Tibial nerve (tissue), 3 donors: Measurements from ENCODE around the gene TMEM183A.

Experiments
- CTCF ChIP-seq, 5 experiments: fragments of 200-600 bp in 3 of 5; fragments of 450-650 bp in 2 of 5; sonication (generic) in 3 of 5; IDR thresholded peaks; one replicate each; pipeline ENCODE4 v1.5.1; 2016 to 2019; ENCODE audit warnings: antibody characterized with exemption in 5 of 5, mild to moderate bottlenecking in 3 of 5, moderate library complexity in 2 of 5
- POLR2A ChIP-seq, 2 donors: fragments of 450-650 bp; IDR thresholded peaks; one replicate each; pipeline ENCODE4 v1.6.1; 2017; ENCODE audit warnings: antibody characterized with exemption in 2 of 2, mild to moderate bottlenecking in 2 of 2, moderate library complexity in 2 of 2

DNA sequence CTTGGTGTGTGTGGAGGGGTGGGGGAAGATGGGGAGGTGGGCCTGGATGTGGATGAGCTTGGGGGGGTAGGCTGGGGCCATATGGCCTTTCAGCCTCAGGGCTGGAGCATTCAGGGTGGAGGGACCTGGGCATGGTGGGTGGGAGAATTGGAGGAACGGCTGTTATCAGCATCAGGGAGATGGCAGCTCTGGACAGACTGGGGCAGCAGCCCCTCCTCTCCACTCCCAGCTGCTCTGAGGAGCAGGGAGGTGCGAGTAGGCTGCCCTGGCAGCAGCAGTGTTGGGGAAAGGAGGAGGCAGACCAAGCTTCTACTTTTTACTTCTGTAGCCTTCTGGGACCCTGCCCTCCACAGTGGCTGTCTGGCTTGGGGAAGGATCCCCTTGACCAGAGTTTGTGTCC is 29.4 kb downstream of the TMEM183A start:
- TF ChIP-seq CTCF (IDR thresholded peaks at IDR 0.05), result no peak
- TF ChIP-seq POLR2A (IDR thresholded peaks at IDR 0.05), result no peak
